IPS-NIHi11 (cell line): ENCODE measurements around the gene NUDT14.

Experiments
- DNase-seq: peaks from one replicate; pipeline ENCODE4 v3.0.0; 2012; ENCODE audit warnings: mixed read lengths, low spot score

The NUDT14 gene

GRCh38 chr14:105158794-105159193, 22.3 kb downstream of the NUDT14 start:
- no peak for DNase-seq

- no peak for DNase-seq
These were observed 23.2 kb downstream of the NUDT14 start for GRCh38 chr14:105157872-105158271.

- no peak for DNase-seq
These were observed 24.4 kb downstream of the NUDT14 start for GRCh38 chr14:105156414-105157375.

- no peak for DNase-seq
These were observed 25.3 kb downstream of the NUDT14 start for GRCh38 chr14:105155681-105156413.

- peak; percentile 80 for DNase-seq
These were observed 26.0 kb downstream of the NUDT14 start for GRCh38 chr14:105155071-105155651.

- DNase-seq = no peak
These were observed 26.6 kb downstream of the NUDT14 start for GRCh38 chr14:105154476-105154871.

- no peak for DNase-seq
These were observed 27.2 kb downstream of the NUDT14 start for GRCh38 chr14:105153739-105154475.

GRCh38 chr14:105153331-105153731, 27.8 kb downstream of the NUDT14 start:
- DNase-seq = no peak

- DNase-seq = no peak
These were observed 28.3 kb downstream of the NUDT14 start for GRCh38 chr14:105152794-105153241.

GRCh38 chr14:105151838-105152793, 29.0 kb downstream of the NUDT14 start:
- DNase-seq = no peak

- no peak for DNase-seq
These were observed 29.9 kb downstream of the NUDT14 start for GRCh38 chr14:105151084-105151837.

GRCh38 chr14:105150368-105151083, 30.6 kb downstream of the NUDT14 start:
- no peak for DNase-seq

GRCh38 chr14:105150026-105150367, 31.1 kb downstream of the NUDT14 start:
- DNase-seq = no peak

GRCh38 chr14:105149146-105149781, 31.8 kb downstream of the NUDT14 start:
- DNase-seq = no peak

GRCh38 chr14:105148604-105149145, 32.4 kb downstream of the NUDT14 start:
- no peak for DNase-seq

GRCh38 chr14:105147671-105148603, 33.2 kb downstream of the NUDT14 start:
- DNase-seq = peak; percentile 5

- DNase-seq = peak; percentile 10
These were observed 34.0 kb downstream of the NUDT14 start for GRCh38 chr14:105146976-105147635.
